GM12878 (cell line): ENCODE measurements around the gene LRP1B. TPM values are rescaled to one million over a fixed set of nuclear protein-coding genes. Genes with fewer than 3 reads are reported as not detected.

Experiments used
- ATAC-seq: fragments of 200-7000 bp; cut with Tn5 transposase; 3 replicates; pipeline ENCODE4 v1.9.1; 2020; ENCODE audit warnings: mild to moderate bottlenecking, moderate library complexity
- BruUV-seq: library from RNA; stranded (reverse); fragments of 400-500 nt; replicated peaks from 2 replicates; lab custom pipeline; 2021; lab: Mats Ljungman, UMichigan
- CTCF ChIA-PET: fragments of 300-600 bp; sonication (Branson Sonifier 250); formaldehyde crosslinking; extraction: SDS; loops from one replicate; lab custom pipeline; 2021; ENCODE audit warnings: inconsistent platforms; lab: Yijun Ruan, JAX
- POLR2A ChIA-PET: fragments of 350-600 bp; formaldehyde crosslinking; extraction: SDS; loops from one replicate; lab custom pipeline; 2021; ENCODE audit warnings: inconsistent platforms; lab: Charles Lee
- RAD21 ChIA-PET: fragments of 300-600 bp; sonication (Branson Sonifier 250); formaldehyde crosslinking; loops from one replicate; lab custom pipeline; 2023; ENCODE audit warnings: antibody characterized with exemption; ENCODE audit not compliant: unreplicated experiment; lab: Charles Lee
- SMC1A ChIA-PET: fragments of 300-600 bp; sonication (Branson Sonifier 250); formaldehyde crosslinking; loops from one replicate; lab custom pipeline; 2023; ENCODE audit not compliant: unreplicated experiment, uncharacterized antibody; lab: Charles Lee
- DNase-seq: peaks from one replicate; pipeline ENCODE4 v3.0.0-alpha.2; 2011; ENCODE audit warnings: low read depth, low spot score
- FAIRE-seq: peaks from 3 replicates; lab custom pipeline; 2011; peaks lifted over from hg19 to GRCh38; lab: Jason Lieb, UNC
- H2AFZ ChIP-seq: 2 replicates; pipeline ENCODE4 v1.6.0; 2011; ENCODE audit warnings: low read depth, low read length, control low read depth; ENCODE audit not compliant: control insufficient read depth
- H3K27ac ChIP-seq: 2 replicates; pipeline ENCODE4 v1.5.1; 2011; ENCODE audit warnings: control low read depth; ENCODE audit not compliant: control insufficient read depth, insufficient read depth
- H3K27me3 ChIP-seq, 2 experiments: replicated peaks in 1 of 2; 2 replicates each; pipeline versions ENCODE4 v1.6.0 to v1.6.1; 2011; ENCODE audit warnings: low read length in 1 of 2; ENCODE audit not compliant: control insufficient read depth in 2 of 2, insufficient read depth in 2 of 2
- H3K36me3 ChIP-seq, 2 experiments: 2 replicates each; pipeline ENCODE4 v1.5.1; 2011; ENCODE audit warnings: low read length in 1 of 2; ENCODE audit not compliant: control insufficient read depth in 2 of 2, insufficient read depth in 2 of 2
- H3K4me1 ChIP-seq: 2 replicates; pipeline ENCODE4 v1.6.1; 2011; ENCODE audit warnings: mild to moderate bottlenecking, low read length, moderate library complexity, mixed read lengths; ENCODE audit not compliant: control insufficient read depth, insufficient read depth
- H3K4me2 ChIP-seq: 2 replicates; pipeline ENCODE4 v1.6.0; 2011; ENCODE audit warnings: control low read depth; ENCODE audit not compliant: control insufficient read depth, insufficient read depth
- H3K4me3 ChIP-seq: fragments of 200-600 bp; sonication (generic); 2 replicates; pipeline ENCODE4 v1.5.1; 2016
- H3K79me2 ChIP-seq: 2 replicates; pipeline ENCODE4 v1.6.0; 2011; ENCODE audit warnings: low read length; ENCODE audit not compliant: control insufficient read depth, insufficient read depth
- H3K9ac ChIP-seq: 2 replicates; pipeline ENCODE4 v1.8.0; 2011; ENCODE audit warnings: low read length, control low read depth, mixed read lengths; ENCODE audit not compliant: control insufficient read depth, insufficient read depth
- H3K9me3 ChIP-seq: replicated peaks from 3 replicates; pipeline ENCODE4 v1.5.1; 2011; ENCODE audit warnings: mild to moderate bottlenecking, low read length; ENCODE audit not compliant: control insufficient read depth, insufficient read depth
- H4K20me1 ChIP-seq: 2 replicates; pipeline ENCODE4 v1.6.0; 2011; ENCODE audit not compliant: control insufficient read depth, insufficient read depth
- ATF7 ChIP-seq: fragments of 450-650 bp; IDR thresholded peaks from 2 replicates; pipeline ENCODE4 v1.6.1; 2016; ENCODE audit warnings: low read depth, mild to moderate bottlenecking
- BCL11A ChIP-seq: IDR thresholded peaks from 2 replicates; pipeline ENCODE4 v1.6.1; 2011; ENCODE audit warnings: low read depth, low read length
- CTCF ChIP-seq, 3 experiments: IDR thresholded peaks in 2 of 3; conservative IDR thresholded peaks in 1 of 3; 2 replicates each; pipeline ENCODE4 v1.5.1; 2011; ENCODE audit warnings: low read depth in 3 of 3, low read length in 3 of 3, mild to moderate bottlenecking in 3 of 3, control low read depth in 2 of 3, moderate library complexity in 2 of 3, inconsistent platforms in 1 of 3, mixed read lengths in 1 of 3; ENCODE audit not compliant: control insufficient read depth in 2 of 3, insufficient read depth in 1 of 3; ENCODE audit errors: extremely low read depth in 1 of 3
- E2F4 ChIP-seq: IDR thresholded peaks from 2 replicates; pipeline ENCODE4 v1.6.1; 2012; ENCODE audit warnings: low read depth, low read length, improper control_type of control experiment
- MEF2A ChIP-seq: IDR thresholded peaks from 2 replicates; pipeline ENCODE4 v1.6.1; 2011; ENCODE audit warnings: low read depth, mild to moderate bottlenecking, low read length, moderate library complexity; ENCODE audit not compliant: insufficient read depth
- MTA2 ChIP-seq: fragments of 450-650 bp; IDR thresholded peaks from 2 replicates; pipeline ENCODE4 v1.6.1; 2016; ENCODE audit warnings: low read depth, mild to moderate bottlenecking, moderate library complexity
- MYB ChIP-seq: fragments of 150-350 bp; IDR thresholded peaks from 2 replicates; pipeline ENCODE4 v1.6.1; 2014; ENCODE audit warnings: mild to moderate bottlenecking, low read depth, low read length, borderline replicate concordance
- NR2C1 ChIP-seq: fragments of 450-650 bp; IDR thresholded peaks from 2 replicates; pipeline ENCODE4 v1.6.1; 2017; ENCODE audit warnings: antibody characterized with exemption, mild to moderate bottlenecking, moderate library complexity
- PBX3 ChIP-seq: IDR thresholded peaks from 2 replicates; pipeline ENCODE4 v1.6.1; 2011; ENCODE audit warnings: mild to moderate bottlenecking, low read depth, low read length, moderate library complexity; ENCODE audit not compliant: insufficient replicate concordance
- SREBF2 ChIP-seq: IDR thresholded peaks from 2 replicates; pipeline ENCODE4 v1.6.1; 2012; ENCODE audit warnings: mild to moderate bottlenecking, low read length
- TCF12 ChIP-seq: IDR thresholded peaks from 2 replicates; pipeline ENCODE4 v1.6.1; 2011; ENCODE audit warnings: low read depth, mild to moderate bottlenecking, low read length
- WGBS: methylation state at CpG from one replicate; pipeline ENCODE4 v1.1.6; 2016; ENCODE audit warnings: low lambda C conversion rate; ENCODE audit not compliant: insufficient replicate concordance, insufficient coverage; ENCODE audit errors: missing lambda C conversion rate; 5-methylcytosine and 5-hydroxymethylcytosine counted together
- in situ Hi-C: fragments of 300-500 bp; cut with MboI; formaldehyde crosslinking; loops from 9 replicates; pipeline ENCODE4 v1.14.3; 2018; ENCODE audit warnings: mixed read lengths
- intact Hi-C: fragments of 100-400 bp; cut with micrococcal nuclease; formaldehyde crosslinking; loops from one replicate; pipeline ENCODE4 v1.14.2; 2022; ENCODE audit not compliant: unreplicated experiment
- polyA plus RNA-seq, 11 experiments: library from polyadenylated mRNA; depleted of rRNA in 4 of 11; unstranded in 6 of 11; stranded (reverse) in 5 of 11; fragments of >200 nt; fragmentation: Nextera tagmentation in 4 of 11; fragmentation: Illumina TruSeq in 1 of 11; extraction: Ambion mirVana in 4 of 11; extraction: Trizol in 1 of 11; gene quantifications; 1 replicate in 1 of 11; 2 replicates in 10 of 11; pipeline versions ENCODE4 v1.2.1 to v1.2.3, GENCODE V29; 2011 to 2016; ENCODE audit warnings: inconsistent platforms in 2 of 11, missing spikeins in 2 of 11, low read depth in 1 of 11
- total RNA-seq, 4 experiments: library from RNA; depleted of rRNA in 3 of 4; stranded (reverse); fragments of >200 nt in 3 of 4; fragmentation: Illumina TruSeq in 1 of 4; extraction: Trizol in 1 of 4; gene quantifications; 2 replicates each; pipeline versions ENCODE4 v1.2.1 to v1.2.3, GENCODE V29; 2013 to 2021

Gene LRP1B
- total and polyA plus RNA-seq, 10 of the 15 experiments (the other 5 are each of a cell fraction or from before 2014, with no cell fraction given): under 0.01 to 0.06 (median 0.03) TPM; not detected in 5

- no peak for TF ChIP-seq TCF12
- TF ChIP-seq E2F4: no peak
- no peak for TF ChIP-seq CTCF (IDR thresholded peaks at IDR 0.05 in 2 of 3, conservative IDR thresholded peaks at IDR 0.05 in 1 of 3; ENCODE audit: control insufficient read depth in 2 of 3, extremely low read depth in 1 of 3, insufficient read depth in 1 of 3, low read depth in 3 of 3, low read length in 3 of 3)
- no peak for TF ChIP-seq MYB
- no peak for TF ChIP-seq MEF2A
- TF ChIP-seq BCL11A: no peak
- no peak for TF ChIP-seq MTA2
- no peak for TF ChIP-seq PBX3
- no peak for TF ChIP-seq SREBF2
Measured at GRCh38 chr2:141063406-141063805, 1067.4 kb downstream of the LRP1B start (continued).

DNA sequence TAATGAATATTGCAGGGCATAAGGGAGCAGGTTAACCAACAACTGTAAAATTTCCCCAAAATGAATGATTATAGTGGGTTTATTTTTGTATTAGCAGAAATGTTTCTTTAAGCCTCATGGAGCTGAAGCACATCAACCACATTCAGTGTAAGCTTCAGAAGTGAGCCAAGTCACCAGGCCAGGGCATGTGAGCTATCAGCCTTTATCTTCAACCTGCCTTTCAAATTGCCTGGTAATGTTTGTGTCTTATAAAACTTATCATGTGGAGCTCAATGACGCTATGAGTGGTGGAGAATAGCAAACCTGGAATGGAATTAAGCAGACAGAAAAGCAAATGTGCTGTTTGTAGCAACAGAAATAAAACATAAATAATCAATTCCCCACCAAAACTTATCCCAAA, 1068.4 kb downstream of the LRP1B start:
- 0% methylated on average over 1 of the region's 1 CpG for WGBS
- Histone ChIP-seq H3K36me3 (no peaks in the 10 kb centered on the region), H3K4me2 (no peak overlapping the region)
- TF ChIP-seq NR2C1 (no peak), ATF7 (no peak)
- TF ChIP-seq, all 136 proteins: peak for 0
- Histone ChIP-seq H3K4me3 (no peak overlapping the region), H4K20me1 (no peaks in the 10 kb centered on the region), H3K9ac (no peak overlapping the region), H3K9me3 (no peaks in the 10 kb centered on the region), H3K27ac (no peak overlapping the region), H3K27me3 (no peaks in the 10 kb centered on the region), H3K79me2 (no peaks in the 10 kb centered on the region), H3K4me1 (no peaks in the 10 kb centered on the region), H2AFZ (no peak overlapping the region)
- intact Hi-C loops (no loop called here), in situ Hi-C loops (no loop called here)
- ATAC-seq: no peak
- ChIA-PET POLR2A (no interaction called here), RAD21 (no interaction called here), CTCF (no interaction called here), SMC1A (interaction anchor here (1.2 kb wide), 1 partner anchor 28 kb away, joined by 3 read pairs; no protein-coding TSS in a partner anchor)
- FAIRE-seq: no peak
- no peak for DNase-seq
- BruUV-seq: no TSS peak
